ENCODE data around the gene IKZF4.

- TF ChIP-seq CTCF (IDR thresholded peaks at IDR 0.05) (no peak), EZH2 (IDR thresholded peaks at IDR 0.05) (no peak)
Measured at GRCh38 chr12:56028511-56029165, 7.8 kb downstream of the IKZF4 start.

Measured in neural progenitor cell (in vitro differentiated cells).